CD1c-positive myeloid dendritic cell (primary cell): ENCODE results near the gene MYL12A.

Experiments used
- DNase-seq: peaks from one replicate; pipeline ENCODE4 v3.0.0-alpha.2; 2016; ENCODE audit errors: extremely low spot score

MYL12A gene

GRCh38 chr18:3255611-3256165 is 8.1 kb downstream of the MYL12A start:
- DNase-seq: peak; percentile 53

GRCh38 chr18:3256693-3257626 is 9.4 kb downstream of the MYL12A start:
- peak; percentile 52 for DNase-seq

GRCh38 chr18:3257627-3258120 is 10.1 kb downstream of the MYL12A start:
- no peak for DNase-seq

GRCh38 chr18:3260995-3261372 is 13.4 kb downstream of the MYL12A start:
- no peak for DNase-seq

- peak; percentile 89 for DNase-seq
Measured at GRCh38 chr18:3261373-3262233, 14.0 kb downstream of the MYL12A start, which contains the start of gene MYL12B. Gene MYL12B, plus strand, starts transcription at chr18:3262133. Its CDS starts 10,766 bp downstream, at chr18:3272899.

GRCh38 chr18:3262234-3263131 is 14.9 kb downstream of the MYL12A start:
- DNase-seq: peak; percentile 35

GRCh38 chr18:3263132-3263700 is 15.6 kb downstream of the MYL12A start:
- no peak for DNase-seq

- DNase-seq: no peak
Measured at GRCh38 chr18:3264362-3264761, 16.8 kb downstream of the MYL12A start.

- no peak for DNase-seq
Measured at GRCh38 chr18:3265564-3266033, 18.0 kb downstream of the MYL12A start.

GRCh38 chr18:3266062-3266608 is 18.5 kb downstream of the MYL12A start:
- DNase-seq: no peak

- no peak for DNase-seq
Measured at GRCh38 chr18:3268306-3268705, 20.7 kb downstream of the MYL12A start.

- DNase-seq: peak; percentile 44
Measured at GRCh38 chr18:3269241-3269913, 21.8 kb downstream of the MYL12A start.

- DNase-seq: peak; percentile 36
Measured at GRCh38 chr18:3269914-3270299, 22.3 kb downstream of the MYL12A start.

- DNase-seq: no peak
Measured at GRCh38 chr18:3273042-3273441, 25.4 kb downstream of the MYL12A start.

GRCh38 chr18:3277643-3278213 is 30.1 kb downstream of the MYL12A start:
- DNase-seq: peak; percentile 38

- DNase-seq: peak; percentile 57
Measured at GRCh38 chr18:3279201-3280185, 31.9 kb downstream of the MYL12A start.

GRCh38 chr18:3281456-3282400 is 34.1 kb downstream of the MYL12A start:
- DNase-seq: peak; percentile 88
